Stimulated activated CD4-positive, alpha-beta T cell treated with anti-CD3 and anti-CD28 coated beads, TNF-alpha, amount 100 ng/mL, for 1 hour (primary cell): ENCODE results near the gene PREB.

ENCODE experiments used
- DNase-seq, 3 donors: peaks; one replicate each; pipeline ENCODE4 v3.0.0-alpha.2; 2020; ENCODE audit warnings: low read depth in 3 of 3, low spot score in 1 of 3

Gene PREB

DNA sequence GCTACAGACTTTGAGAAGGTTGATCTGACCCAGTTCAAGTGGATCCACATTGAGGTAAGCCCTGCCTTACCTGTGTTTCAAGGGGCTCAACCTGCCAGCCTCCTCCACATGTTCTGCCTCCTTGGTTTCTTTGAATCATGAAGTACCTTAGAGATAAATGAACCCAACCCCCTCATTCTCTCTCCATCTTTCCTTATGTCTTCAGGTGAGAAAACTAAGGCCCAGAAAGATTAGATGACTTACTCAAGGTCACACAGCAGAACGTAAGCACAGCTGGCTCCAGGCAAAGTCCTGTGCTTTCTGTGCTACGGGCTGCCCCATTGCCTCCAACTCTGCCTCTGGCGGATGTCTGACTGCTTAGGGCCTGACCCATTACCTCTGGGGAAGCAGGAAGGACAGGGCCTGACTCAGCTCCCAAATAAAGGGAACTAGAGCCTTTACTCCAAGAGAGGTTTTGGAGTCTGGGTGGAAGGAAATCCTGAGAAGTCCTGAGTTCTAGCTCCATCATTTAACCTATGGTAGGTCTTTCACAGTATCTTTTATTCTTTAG lies 37.6 kb downstream of the PREB start:
- DNase-seq: no peak

DNA sequence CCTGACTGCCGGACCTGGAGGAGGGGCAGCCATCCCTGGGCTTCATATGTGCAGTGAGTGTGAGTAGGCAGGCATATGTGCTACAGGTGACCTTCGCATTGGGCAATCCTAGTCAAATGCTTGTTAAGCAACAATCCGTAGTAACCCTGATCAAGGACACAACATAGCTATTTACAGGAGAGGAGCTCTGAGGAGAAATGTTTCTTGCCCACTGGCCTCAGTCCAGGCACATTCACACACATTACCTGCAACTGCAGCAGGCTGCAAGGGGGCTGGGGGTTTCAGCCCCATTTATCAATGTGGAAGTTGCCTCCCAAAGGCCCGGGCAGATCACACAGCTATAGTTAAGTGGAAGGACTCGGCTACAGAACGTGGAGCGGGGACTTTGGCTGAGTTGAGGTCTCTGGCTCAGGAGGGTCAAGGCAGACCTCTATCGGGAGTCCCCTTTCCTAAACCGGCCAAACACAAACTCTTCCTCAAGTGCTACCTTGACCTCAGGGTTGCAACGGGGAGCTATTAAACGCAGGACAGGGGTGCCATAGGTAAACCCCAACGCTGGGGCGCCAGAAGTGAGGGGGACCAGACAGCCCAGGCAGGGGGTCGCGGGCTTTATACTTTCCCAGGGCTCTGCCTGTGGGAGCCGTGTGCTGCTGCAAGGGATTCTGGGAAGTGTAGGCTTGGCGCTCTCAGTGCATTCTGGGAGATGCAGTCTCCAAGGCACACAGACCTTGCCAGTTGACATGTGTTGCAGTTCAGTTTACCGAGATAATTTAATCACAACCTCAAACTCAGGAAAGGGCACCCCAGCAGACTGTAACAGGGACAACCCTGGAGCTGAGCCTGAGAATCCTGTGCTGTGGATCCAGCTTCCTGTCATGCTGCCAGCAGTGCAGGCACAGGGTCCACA lies 38.4 kb downstream of the PREB start:
- DNase-seq: no peak

DNA sequence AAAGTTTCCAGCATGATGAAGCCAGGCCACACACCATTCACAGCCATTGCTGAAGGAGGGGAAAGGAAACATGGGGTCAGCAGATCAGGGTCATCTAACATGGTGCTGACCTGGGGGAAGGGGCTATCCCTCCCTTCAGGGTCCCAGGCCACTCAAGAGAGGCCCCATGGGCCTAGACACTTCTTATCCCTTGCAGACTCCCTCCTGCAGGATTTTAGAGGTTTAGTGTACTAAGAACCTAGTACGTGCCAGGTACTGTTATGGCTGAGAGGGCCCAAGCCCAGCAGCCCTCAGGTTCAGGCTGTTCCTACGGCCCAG lies 39.0 kb downstream of the PREB start:
- DNase-seq: no peak

DNA sequence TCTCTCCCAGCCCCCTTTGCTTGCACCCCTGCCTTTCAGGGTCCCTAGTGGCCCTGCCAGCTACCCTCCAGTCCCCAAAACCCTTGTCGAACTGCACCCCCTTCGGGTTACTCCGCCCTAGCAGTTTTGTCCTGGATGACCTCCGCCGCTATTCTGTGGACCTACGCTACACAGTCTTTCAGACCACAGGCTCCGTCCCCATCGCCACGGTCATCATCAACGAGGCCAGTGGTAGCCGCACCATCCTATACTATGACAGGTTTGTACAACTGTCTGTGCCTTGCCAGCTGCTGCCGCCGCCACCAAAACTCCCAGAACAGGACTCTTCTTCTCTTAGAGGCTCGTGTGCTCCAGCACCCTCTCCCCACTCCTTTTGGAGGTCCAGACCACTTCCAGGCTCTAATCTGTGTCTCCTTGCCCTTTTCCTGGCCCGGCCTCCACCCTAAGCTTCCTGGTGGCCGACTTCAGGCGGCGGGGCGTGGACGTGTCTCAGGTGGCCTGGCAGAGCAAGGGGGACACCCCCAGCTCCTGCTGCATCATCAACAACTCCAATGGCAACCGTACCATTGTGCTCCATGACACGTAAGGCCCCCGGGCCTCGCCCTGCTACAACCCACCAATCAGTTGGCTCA lies 40.0 kb downstream of the PREB start:
- no peak for DNase-seq

DNA sequence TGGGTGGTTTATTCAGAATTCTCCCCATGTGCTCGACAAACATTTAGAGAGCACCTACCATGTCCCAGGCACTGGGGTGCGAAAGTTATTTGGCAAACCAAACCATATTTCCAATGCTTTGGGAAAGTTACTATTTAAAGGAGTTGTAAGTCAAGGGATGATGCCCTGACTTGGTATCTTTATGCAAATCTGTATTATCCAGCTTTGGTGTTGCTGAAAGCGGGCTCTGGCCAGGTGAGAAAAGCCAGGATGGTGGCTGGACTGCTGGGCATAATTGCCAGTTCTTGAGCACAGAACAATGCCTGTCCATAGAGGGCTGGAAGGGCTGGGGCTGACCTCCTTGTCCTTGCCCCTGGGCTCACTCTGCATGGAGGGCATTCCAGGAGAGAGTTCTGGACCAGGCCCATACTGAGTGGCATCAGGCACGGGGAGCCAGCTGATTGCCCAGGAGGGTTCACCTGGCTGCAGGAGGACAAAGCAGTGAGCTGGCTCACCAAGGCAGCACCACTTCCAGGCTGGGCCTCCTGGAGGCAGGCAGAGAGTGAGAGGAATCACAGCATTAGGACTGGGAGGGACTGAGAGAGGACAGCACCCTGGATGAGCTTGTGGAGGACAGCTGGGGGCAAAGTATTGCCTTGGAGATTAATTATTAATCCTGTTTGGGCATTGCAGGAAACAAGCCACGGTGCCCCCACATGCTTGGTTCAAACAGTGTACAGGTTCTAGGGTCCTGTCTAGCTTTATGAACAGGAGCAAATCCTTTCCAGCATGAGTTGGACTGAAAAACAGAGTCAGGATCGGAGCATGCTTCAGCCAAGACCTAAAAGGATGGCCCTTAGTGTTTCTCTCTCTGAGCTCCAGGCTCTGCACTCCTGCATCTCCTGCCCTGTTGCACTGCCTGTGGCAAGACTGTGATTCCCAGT lies 40.7 kb downstream of the PREB start:
- DNase-seq: no peak

DNA sequence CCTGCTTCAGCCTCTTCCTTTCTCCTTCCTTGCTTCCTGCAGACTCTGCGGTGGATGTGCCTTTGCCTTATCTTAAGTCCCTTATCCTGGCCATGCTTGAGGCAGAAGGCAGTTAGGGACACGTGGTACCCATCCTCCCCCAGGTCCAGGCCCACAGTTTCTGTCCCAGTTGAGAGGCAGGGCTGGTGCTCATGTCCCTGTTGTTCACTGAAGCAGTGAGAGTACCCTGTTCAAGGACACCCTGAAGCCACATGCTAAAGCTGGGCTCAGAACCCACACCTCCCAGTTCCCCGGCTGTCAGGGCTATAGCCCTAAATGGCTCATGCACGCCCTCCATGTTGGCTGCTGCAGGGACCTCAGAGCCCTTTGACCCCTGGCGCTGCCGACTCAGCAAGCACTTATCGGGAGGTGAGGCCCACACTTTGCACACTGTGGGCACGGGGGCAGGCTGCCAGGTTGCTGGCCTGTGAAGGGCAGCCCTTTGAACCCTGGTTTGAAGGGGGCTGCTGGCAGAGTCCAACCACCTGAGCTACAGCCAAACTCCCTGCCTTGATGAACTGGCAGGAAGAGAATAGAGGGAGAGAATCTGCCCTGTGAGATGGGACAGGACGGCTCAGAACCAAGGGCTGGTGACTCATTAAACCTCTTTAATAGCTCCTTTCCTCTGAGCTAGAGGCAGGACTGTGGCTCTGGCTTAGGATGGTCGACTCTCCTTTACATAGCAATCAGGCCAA lies 41.6 kb downstream of the PREB start:
- no peak for DNase-seq

DNA sequence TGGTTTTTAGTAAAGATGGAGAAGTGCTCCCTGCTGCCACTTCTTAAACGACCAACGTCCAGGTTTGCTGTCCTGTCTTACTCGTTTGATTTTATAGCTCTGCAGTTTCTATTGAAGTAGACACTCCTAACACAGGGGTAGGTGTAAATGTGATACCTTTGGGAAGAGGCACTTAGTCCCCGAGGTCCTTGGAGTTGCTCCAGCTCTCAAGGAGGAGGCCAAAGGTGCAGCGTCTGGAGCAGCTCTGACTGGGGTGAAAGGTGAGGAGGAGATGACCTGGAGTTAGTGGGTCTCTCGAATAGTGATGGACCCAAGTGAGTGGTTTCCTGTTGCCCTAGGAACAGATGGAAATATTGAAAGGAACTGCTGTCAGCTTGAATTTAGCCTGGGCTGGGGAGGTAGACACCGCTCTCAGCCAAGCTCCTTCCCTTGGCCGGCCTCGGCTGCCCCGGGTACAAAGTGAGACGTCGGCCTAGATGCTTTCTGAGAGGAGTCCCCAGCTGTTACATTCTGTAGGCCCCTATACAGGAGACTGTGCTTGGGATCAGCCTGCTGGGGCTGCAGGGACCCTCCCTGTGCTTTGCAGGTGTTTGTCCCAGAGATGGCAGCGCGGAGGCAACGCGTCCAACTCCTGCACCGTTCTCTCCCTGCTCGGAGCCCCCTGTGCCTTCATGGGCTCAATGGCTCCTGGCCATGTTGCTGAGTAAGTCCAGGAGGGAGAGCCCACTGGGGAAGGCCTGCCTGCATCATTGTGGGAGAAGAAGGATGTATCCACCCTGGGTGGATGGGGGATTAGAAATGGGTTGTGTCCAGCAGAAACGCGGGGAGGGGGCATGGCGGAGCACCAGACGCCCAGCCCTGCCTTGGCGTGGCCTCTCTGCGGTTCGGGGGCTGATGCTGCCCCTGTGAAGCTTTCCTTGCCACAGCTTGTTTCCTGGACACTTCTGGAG lies 42.4 kb downstream of the PREB start:
- DNase-seq: no peak

DNA sequence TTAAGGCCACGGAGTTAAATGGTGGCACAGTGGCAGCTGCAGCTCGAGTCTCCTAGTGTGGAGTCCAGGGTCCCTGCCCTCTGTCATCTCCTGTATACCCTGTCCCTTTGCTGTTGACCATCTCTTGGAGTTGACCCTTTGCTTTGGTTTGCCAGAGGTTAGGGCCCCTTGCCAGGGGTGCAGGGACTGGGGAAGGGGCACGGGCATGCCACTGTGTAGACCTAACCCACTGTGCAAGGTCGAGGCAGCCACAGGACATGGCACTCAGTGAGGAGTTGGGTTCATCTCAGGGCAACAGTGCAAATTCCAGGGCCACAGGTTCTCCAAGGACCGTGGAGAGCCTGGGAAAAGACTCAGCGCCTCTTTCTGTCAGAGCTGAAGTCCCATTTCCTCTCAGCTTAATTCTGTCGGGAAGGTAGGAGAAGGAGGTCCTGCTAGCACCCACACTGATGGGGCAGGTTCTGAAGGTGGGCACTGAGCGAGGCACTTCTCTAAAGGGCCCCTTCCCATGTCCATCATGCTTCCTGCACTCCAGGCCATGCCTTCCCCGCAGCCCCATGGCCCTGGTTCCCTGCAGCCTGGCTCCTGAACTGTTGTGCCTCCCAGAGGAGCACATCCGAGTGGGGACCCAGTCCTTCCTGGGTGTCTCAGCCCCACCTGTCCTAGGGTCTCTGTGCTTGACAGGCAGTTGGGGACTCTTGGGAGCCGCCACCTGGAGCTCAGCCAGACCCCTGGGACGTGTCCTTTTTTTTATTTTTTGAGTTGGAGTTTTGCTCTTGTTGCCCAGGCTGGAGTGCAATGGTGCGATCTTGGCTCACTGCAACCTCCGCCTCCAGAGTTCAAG lies 45.1 kb downstream of the PREB start:
- no peak for DNase-seq

DNA sequence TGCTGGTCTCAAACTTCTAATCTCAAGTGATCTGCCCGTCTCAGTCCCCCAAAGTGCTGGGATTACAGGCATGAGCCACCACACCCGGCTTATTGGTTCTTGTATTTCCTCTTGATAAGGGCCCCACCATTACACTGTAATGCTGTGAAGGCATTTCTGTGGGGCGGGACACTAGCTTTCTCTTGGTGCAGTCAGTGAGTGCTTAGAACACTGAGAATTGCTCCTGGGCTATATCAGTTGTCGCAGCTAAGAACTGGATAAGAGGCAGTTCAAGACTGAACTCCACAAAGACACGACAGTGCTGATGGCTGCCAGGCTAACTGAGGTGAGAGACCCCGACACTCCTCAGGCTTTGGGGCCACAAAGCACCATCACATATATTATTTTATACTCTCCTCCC lies 45.8 kb downstream of the PREB start:
- DNase-seq: no peak

DNA sequence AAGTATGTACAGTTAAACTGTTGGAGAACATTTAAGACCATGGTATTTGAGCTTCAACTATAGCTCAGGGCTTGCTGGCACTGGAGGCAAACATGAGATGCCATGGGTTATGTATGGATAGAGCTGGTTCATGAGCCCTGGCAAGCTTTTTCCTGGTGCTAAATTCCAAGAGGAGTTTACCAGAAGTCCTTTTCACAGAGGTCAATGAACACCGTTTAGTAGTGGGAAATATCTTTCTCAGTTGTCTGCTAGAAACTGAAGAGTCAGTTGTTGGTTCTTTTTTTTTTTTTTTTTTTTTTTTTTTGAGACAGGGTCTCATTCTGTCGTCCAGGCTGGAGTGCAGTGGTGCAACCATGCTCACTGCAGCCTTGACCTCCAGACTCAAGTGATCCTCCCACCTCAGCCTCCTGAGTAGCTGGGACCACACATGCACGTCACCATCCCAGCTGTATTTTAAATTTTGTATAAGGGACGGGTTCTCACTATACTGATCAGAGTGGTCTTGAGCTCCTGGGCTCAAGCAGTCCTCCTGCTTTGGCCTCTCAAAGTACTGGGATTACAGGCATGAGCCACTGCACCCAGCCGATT lies 46.5 kb downstream of the PREB start:
- DNase-seq: no peak

DNA sequence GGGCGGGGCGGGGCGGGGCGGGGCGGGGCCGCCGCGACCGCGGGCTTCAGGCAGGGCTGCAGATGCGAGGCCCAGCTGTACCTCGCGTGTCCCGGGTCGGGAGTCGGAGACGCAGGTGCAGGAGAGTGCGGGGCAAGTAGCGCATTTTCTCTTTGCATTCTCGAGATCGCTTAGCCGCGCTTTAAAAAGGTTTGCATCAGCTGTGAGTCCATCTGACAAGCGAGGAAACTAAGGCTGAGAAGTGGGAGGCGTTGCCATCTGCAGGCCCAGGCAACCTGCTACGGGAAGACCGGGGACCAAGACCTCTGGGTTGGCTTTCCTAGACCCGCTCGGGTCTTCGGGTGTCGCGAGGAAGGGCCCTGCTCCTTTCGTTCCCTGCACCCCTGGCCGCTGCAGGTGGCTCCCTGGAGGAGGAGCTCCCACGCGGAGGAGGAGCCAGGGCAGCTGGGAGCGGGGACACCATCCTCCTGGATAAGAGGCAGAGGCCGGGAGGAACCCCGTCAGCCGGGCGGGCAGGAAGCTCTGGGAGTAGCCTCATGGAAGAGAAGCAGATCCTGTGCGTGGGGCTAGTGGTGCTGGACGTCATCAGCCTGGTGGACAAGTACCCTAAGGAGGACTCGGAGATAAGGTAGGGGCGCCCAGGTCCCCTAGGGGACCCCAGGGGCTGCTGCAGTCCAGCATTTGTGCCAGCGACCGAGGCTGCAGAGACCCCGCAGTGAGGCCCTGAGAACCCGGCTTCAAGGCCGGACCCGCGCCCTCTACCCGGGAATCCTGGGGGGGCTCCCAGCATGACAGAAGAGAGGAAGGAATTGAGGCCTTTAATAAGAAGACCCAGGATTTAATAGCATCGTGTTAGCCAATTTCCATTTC lies 47.5 kb downstream of the PREB start, which contains the start of gene KHK:
Gene KHK (plus strand): TSS at position 49 of the 870 bp plus-strand sequence. CDS start 488 bp downstream, at position 537.
- DNase-seq: no peak

DNA sequence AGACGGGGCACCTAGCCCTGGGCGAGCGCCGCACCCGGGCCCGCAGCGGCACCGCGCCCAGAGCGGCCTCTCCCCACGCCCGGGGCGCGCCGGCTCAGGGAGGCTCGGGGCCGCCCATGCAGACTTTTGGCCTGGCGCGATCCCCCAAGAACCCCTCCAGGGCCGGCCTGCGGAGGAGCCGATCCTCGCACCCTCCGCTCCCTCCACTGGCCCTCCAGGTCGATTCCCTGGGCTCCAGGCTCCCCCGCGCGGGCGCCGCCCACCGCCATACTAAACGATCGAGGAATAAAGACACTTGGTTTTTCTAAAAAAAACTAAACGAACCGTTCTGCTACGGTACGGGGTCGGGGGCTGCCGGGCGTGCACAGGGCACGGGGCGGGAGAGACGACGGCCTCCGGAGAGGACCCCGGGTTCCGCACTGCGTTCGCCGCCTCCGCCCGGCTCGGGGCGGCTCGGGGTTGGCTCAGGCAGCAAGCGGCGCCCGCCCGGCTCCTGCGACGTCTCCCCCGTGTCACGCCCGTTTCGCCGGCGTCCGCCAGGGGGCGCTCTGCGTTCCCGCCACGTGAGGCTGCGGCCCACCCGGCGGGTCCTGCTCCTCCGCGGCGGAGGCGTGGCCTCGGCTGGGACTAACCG lies 48.2 kb downstream of the PREB start:
- peak; percentile 91 to 99 (median 98) for DNase-seq

DNA sequence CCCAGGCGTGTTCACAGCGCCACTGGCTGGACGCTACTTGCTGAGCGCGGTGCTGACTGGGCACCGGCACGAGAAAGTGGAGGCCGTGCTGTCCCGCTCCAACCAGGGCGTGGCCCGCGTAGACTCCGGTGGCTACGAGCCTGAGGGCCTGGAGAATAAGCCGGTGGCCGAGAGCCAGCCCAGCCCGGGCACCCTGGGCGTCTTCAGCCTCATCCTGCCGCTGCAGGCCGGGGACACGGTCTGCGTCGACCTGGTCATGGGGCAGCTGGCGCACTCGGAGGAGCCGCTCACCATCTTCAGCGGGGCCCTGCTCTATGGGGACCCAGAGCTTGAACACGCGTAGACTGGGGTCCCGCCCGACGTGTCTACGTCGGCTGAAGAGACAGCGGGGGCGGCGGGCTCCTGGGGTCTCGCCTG lies 48.8 kb downstream of the PREB start:
- peak in 1 of 3 donors; percentile 29 for DNase-seq

DNA sequence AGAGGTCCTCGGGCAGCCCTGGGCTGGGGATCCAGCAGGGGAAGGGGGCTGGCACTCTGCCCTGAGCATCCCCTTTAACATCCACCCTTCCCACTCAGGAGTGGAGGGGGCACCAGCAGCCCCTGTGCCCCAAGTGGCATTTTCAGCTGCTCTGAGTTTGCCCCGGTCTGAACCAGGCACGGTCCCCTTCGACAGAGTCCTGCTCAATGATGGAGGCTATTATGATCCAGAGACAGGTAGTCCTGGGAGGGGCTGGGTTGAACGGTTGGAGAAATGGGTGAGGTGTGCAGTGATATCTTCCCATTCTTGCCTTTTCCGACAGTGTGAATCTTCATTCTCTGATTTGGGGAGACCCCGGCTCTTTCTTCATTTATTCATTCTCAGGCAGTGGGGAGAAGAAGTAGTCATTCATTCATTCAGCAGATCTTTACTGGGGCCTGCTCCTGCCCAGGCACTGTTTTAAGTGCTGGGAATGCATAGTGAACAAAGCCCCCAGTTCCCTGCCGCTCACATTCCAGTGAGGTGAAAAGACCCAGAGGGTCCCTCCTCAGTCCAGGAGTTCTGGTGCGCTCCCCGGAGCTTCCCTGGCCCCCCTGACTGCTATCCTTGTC lies 49.3 kb downstream of the PREB start:
- DNase-seq: no peak

DNA sequence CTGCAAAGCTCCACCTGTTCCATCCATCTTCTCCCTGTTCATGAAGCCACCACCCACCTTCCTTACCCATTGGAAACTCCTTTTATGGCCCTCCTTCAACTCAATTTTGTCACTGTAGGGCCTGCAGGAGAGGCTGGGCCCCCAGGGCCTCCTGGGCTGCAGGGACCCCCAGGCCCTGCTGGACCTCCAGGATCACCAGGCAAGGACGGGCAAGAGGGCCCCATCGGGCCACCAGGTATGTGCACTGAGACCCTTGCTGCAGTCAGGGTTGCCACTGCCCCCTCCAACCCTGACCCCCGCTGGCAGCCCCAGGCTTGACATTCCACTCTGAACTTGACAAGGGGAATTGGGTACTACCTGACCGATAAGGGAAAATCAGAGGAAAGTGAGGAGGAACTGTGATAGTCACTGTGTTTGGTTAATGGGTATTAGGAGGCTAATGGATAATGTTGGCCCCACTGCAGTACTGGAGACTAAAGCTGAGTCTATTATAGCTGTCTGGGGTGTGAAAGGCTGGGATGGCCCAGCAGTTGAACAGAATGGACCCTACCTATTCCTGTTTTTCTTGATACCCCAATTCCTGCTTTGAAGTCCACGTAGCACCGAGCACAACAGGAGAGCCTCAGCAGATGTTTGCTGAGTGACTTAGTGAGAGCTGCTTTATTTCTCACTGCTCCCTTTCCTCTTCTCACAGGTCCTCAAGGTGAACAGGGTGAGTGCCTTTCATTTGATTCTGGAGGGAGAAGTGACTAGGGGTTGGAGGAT lies 50.0 kb downstream of the PREB start:
- no peak for DNase-seq
